Effector memory CD4-positive, alpha-beta T cell (primary cell): ENCODE measurements around the gene ABCA7.

Experiments used
- DNase-seq, 3 donors: peaks; one replicate each; pipeline ENCODE4 v3.0.0-alpha.2; 2020
- H3K27ac ChIP-seq: 2 replicates; pipeline ENCODE4 v1.7.0; 2013; ENCODE audit warnings: mild to moderate bottlenecking, low read length, moderate library complexity; ENCODE audit not compliant: insufficient read depth, poor library complexity, severe bottlenecking
- H3K27me3 ChIP-seq: replicated peaks from 2 replicates; pipeline ENCODE4 v1.7.0; 2013; ENCODE audit warnings: mild to moderate bottlenecking, low read length; ENCODE audit not compliant: insufficient read depth, control insufficient read depth, poor library complexity, severe bottlenecking
- H3K36me3 ChIP-seq: 2 replicates; pipeline ENCODE4 v1.7.0; 2013; ENCODE audit warnings: mild to moderate bottlenecking, low read length, moderate library complexity; ENCODE audit not compliant: control insufficient read depth, insufficient read depth
- H3K4me1 ChIP-seq: 2 replicates; pipeline ENCODE4 v1.7.0; 2013; ENCODE audit warnings: low read length, mild to moderate bottlenecking; ENCODE audit not compliant: control insufficient read depth, insufficient read depth, poor library complexity, severe bottlenecking
- H3K4me3 ChIP-seq: 2 replicates; pipeline ENCODE4 v1.7.0; 2013; ENCODE audit warnings: low read length, low read depth, mild to moderate bottlenecking; ENCODE audit not compliant: insufficient read depth, poor library complexity, severe bottlenecking
- H3K9me3 ChIP-seq: 2 replicates; pipeline ENCODE4 v1.7.0; 2013; ENCODE audit warnings: mild to moderate bottlenecking, low read length, moderate library complexity; ENCODE audit not compliant: control insufficient read depth

The ABCA7 gene

DNA sequence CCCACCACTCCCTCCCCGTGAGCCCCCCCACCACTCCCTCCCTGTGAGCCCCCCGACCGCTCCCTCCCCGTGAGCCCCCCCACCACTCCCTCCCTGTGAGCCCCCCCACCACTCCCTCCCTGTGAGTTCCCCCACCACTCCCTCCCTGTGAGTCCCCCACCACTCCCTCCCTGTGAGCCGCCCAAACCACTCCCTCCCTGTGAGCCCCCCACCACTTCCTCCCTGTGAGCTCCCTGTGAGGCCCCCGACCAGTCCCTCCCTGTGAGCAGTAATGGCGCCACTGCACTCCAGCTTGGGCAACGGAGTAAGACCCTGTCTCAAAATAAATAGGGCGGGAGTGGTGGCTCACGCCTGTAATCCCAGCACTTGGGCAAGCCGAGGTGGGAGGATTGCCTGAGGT is 9.9 kb downstream of the ABCA7 start:
- no peak for DNase-seq
- no peaks in the 10 kb centered on the region for H3K9me3 ChIP-seq
- no peak overlapping the region for H3K4me3 ChIP-seq
- no peak overlapping the region for H3K27ac ChIP-seq
- H3K4me1 ChIP-seq: peaks cover 5% of the 10 kb centered on the region
- H3K27me3 ChIP-seq: no peaks in the 10 kb centered on the region
- H3K36me3 ChIP-seq: peaks cover 27% of the 10 kb centered on the region

DNA sequence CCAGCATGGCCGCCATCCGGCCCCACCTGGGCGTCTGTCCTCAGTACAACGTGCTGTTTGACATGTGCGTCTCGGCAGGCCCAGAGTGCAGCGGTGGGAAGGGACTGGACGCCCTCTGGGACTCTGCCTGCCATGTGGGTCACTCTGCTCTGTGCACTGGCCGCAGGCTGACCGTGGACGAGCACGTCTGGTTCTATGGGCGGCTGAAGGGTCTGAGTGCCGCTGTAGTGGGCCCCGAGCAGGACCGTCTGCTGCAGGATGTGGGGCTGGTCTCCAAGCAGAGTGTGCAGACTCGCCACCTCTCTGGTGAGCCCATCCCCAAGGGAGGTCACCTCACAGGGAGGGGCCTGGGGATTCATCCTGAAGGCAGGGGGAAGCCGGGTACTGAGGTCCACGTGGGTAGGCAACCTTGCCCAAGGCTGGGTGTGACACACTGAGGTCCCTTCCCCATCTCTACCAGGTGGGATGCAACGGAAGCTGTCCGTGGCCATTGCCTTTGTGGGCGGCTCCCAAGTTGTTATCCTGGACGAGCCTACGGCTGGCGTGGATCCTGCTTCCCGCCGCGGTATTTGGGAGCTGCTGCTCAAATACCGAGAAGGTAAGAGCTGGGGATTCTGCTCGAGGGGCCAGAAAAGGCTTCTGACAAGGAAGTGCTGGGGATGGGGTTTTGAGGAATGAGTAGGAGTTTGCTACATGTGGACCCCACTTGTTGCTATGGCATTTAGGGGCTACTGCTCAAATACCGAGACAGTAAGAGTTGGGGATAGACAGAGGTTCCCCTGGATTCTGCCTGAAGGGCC is 11.3 kb downstream of the ABCA7 start:
- Histone ChIP-seq H3K9me3 (no peaks in the 10 kb centered on the region), H3K4me1 (peaks cover 5% of the 10 kb centered on the region), H3K4me3 (no peak overlapping the region), H3K27ac (no peak overlapping the region), H3K36me3 (peaks cover 31% of the 10 kb centered on the region), H3K27me3 (no peaks in the 10 kb centered on the region)
- no peak for DNase-seq

DNA sequence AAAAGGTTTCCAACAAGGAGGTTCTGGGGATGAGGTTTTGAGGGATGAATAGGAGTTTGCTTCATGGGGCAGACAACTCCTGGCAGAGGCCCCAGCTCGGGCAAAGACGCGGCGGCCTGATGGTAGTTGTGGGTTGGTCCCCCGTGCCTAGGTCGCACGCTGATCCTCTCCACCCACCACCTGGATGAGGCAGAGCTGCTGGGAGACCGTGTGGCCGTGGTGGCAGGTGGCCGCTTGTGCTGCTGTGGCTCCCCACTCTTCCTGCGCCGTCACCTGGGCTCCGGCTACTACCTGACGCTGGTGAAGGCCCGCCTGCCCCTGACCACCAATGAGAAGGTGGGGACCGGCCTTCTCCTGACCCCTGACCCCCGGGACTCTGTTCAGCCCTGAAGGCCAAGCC is 11.9 kb downstream of the ABCA7 start:
- no peak overlapping the region for H3K4me3 ChIP-seq
- H3K4me1 ChIP-seq: peaks cover 5% of the 10 kb centered on the region
- peaks cover 31% of the 10 kb centered on the region for H3K36me3 ChIP-seq
- H3K27me3 ChIP-seq: no peaks in the 10 kb centered on the region
- no peak for DNase-seq
- no peak overlapping the region for H3K27ac ChIP-seq
- H3K9me3 ChIP-seq: no peaks in the 10 kb centered on the region

DNA sequence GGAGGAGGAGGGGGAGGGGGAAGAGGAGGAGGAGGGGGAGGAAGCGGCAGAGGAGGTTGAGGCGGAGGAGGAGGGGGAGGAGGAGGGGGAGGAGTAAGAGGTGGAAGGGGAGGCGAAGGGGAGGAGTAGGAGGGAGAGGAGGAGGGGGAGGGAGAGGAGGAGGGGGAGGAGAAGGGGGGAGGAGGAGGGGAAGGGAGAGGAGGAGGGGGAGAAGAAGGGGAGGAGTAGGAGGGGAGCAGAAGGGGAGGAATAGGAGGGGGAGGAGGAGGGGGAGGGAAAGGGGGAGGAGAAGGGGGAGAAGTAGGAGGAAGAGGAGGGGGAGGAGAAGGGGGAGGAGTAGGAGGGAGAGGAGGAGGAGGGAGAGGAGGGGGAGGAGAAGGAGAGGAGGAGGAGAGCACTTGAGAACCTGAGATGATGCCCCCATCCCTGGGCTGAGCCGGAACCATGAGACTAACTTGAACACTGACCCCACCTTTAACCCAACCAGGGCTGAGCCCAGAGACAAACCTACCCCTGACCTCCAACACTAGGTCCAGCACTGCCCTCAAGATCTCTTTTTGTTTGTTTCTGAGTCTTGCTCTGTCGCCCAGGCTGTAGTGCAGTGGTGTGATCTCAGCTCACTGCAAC is 12.6 kb downstream of the ABCA7 start:
- no peak for DNase-seq
- Histone ChIP-seq H3K27me3 (no peaks in the 10 kb centered on the region), H3K4me3 (no peak overlapping the region), H3K9me3 (no peaks in the 10 kb centered on the region), H3K36me3 (peaks cover 28% of the 10 kb centered on the region), H3K27ac (no peak overlapping the region), H3K4me1 (peaks cover 1% of the 10 kb centered on the region)

DNA sequence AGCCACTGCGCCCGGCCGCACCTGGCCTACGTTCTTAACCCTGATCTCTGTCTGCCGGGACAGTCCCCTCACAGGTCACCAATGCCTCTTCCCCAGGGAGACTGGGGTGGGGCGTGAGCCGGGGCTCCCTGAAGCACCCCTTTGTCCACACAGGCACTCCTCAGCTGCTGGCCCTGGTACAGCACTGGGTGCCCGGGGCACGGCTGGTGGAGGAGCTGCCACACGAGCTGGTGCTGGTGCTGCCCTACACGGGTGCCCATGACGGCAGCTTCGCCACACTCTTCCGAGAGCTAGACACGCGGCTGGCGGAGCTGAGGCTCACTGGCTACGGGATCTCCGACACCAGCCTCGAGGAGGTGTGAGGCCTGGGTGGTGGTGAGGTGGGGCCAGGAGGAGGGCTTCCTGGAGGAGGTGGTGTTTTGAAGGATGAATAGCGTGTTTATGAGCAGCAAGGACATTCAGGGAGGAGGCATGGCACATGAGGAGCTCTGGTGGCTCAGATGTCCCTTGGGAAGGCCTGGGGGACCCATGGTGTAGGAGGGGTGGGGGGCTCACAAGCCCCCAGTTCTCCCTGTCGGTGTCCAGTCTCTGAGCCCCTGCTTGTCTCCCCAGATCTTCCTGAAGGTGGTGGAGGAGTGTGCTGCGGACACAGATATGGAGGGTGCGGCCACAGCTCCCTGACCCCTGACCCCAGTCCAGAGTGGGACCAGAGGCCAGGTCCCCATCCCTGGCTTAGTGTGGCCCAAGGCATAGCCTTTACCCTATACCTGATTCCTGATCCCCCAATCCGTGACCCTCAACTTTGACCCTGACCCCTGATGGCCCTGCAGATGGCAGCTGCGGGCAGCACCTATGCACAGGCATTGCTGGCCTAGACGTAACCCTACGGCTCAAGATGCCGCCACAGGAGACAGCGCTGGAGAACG is 13.5 kb downstream of the ABCA7 start:
- Histone ChIP-seq H3K4me1 (peaks cover 11% of the 10 kb centered on the region), H3K4me3 (no peak overlapping the region), H3K27me3 (no peaks in the 10 kb centered on the region), H3K9me3 (no peaks in the 10 kb centered on the region), H3K36me3 (peaks cover 28% of the 10 kb centered on the region), H3K27ac (no peak overlapping the region)
- no peak for DNase-seq

DNA sequence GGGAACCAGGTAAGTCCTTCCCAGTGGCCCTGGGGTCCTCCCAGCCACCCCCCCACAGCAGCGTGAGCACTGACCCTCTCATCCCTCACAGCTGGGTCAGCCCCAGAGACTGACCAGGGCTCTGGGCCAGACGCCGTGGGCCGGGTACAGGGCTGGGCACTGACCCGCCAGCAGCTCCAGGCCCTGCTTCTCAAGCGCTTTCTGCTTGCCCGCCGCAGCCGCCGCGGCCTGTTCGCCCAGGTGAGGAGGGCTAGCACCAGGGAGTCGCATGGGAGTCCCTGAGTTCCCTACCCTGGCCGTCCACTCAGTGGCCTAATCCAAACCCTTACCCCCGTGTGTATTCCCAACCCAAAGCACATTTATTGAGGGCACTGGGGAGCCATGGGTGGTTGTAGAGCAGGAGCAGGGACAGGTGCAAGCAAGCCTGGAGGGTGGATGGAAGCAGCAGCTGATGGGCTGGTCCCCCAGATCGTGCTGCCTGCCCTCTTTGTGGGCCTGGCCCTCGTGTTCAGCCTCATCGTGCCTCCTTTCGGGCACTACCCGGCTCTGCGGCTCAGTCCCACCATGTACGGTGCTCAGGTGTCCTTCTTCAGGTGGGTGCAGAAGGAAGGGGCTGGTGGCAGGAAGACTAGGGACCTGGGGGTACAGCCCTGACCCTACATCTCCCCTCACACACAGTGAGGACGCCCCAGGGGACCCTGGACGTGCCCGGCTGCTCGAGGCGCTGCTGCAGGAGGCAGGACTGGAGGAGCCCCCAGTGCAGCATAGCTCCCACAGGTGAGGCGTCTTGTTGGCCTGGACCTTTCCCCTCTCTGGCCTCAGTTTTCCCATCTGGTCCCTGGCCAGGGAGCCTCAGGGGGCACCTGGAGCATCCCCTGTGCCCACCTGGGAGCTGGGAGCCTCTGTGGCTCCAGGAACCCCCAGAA is 14.5 kb downstream of the ABCA7 start:
- Histone ChIP-seq H3K9me3 (no peaks in the 10 kb centered on the region), H3K4me3 (no peak overlapping the region), H3K36me3 (peaks cover 32% of the 10 kb centered on the region)

DNA sequence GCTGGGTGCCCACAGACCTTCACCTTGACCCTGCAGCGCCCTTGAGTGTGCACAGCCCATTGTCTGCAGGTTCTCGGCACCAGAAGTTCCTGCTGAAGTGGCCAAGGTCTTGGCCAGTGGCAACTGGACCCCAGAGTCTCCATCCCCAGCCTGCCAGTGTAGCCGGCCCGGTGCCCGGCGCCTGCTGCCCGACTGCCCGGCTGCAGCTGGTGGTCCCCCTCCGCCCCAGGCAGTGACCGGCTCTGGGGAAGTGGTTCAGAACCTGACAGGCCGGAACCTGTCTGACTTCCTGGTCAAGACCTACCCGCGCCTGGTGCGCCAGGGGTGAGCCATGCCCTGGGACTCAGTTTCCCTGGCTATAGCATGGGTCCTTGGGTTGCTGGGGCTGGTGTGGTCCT is 15.1 kb downstream of the ABCA7 start:
- H3K9me3 ChIP-seq: no peaks in the 10 kb centered on the region
- peaks cover 11% of the 10 kb centered on the region for H3K4me1 ChIP-seq
- no peaks in the 10 kb centered on the region for H3K27me3 ChIP-seq
- peaks cover 32% of the 10 kb centered on the region for H3K36me3 ChIP-seq
- DNase-seq: no peak
- H3K27ac ChIP-seq: no peak overlapping the region
- no peak overlapping the region for H3K4me3 ChIP-seq

More for the DNA sequence above, 14.5 kb downstream of the ABCA7 start:
- DNase-seq: no peak
- no peaks in the 10 kb centered on the region for H3K27me3 ChIP-seq
- H3K4me1 ChIP-seq: peaks cover 11% of the 10 kb centered on the region
- no peak overlapping the region for H3K27ac ChIP-seq

DNA sequence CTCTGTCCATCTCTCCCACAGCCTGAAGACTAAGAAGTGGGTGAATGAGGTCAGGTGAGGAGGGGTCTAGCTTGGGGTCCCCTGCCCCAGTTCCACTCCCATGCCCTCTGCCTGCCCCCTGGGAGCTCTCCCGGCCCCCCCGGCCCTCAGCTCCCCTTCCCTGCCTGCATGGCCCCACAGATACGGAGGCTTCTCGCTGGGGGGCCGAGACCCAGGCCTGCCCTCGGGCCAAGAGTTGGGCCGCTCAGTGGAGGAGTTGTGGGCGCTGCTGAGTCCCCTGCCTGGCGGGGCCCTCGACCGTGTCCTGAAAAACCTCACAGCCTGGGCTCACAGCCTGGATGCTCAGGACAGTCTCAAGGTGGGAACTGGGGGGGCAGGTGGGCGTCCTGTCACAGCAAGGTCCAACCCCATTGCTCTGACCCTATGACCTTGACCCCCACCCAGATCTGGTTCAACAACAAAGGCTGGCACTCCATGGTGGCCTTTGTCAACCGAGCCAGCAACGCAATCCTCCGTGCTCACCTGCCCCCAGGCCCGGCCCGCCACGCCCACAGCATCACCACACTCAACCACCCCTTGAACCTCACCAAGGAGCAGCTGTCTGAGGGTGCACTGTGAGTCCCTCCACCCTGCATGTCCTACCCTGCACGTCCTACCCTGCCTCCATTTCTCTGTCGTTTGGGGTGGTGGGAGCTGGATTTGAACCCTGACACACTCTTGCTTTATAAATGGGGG is 16.1 kb downstream of the ABCA7 start:
- DNase-seq: no peak
- Histone ChIP-seq H3K4me1 (peaks cover 11% of the 10 kb centered on the region), H3K4me3 (no peak overlapping the region)

More for the DNA sequence above, 16.1 kb downstream of the ABCA7 start:
- no peaks in the 10 kb centered on the region for H3K27me3 ChIP-seq
- H3K9me3 ChIP-seq: no peaks in the 10 kb centered on the region
- H3K36me3 ChIP-seq: peaks cover 32% of the 10 kb centered on the region
- no peak overlapping the region for H3K27ac ChIP-seq
